Lung (tissue), 12 donors: Measurements from ENCODE around the gene SLC16A2. TPM values are rescaled to one million over a fixed set of nuclear protein-coding genes. Genes with fewer than 3 reads are reported as not detected.

Experiments used
- ATAC-seq: fragments of 200-7000 bp; cut with Tn5 transposase; one replicate; pipeline ENCODE4 v1.9.1; 2020; ENCODE audit warnings: moderate number of reproducible peaks; ENCODE audit not compliant: insufficient read depth, low FRiP score
- DNase-seq, 3 donors: peaks; one replicate each; pipeline ENCODE4 v3.0.0-alpha.2; 2013 to 2017
- H3K27ac ChIP-seq, 2 donors: one replicate each; pipeline ENCODE4 v1.5.1; 2013; ENCODE audit warnings: mild to moderate bottlenecking in 2 of 2, moderate library complexity in 2 of 2, control low read depth in 1 of 2, inconsistent platforms in 1 of 2, low read depth in 1 of 2, low read length in 1 of 2
- H3K27me3 ChIP-seq, 3 donors: one replicate each; pipeline ENCODE4 v1.5.1; 2013; ENCODE audit warnings: low read length in 2 of 3; ENCODE audit not compliant: control insufficient read depth in 3 of 3, insufficient read depth in 3 of 3
- H3K36me3 ChIP-seq, 4 donors: one replicate each; pipeline ENCODE4 v1.5.1; 2013; ENCODE audit warnings: low read length in 4 of 4, mild to moderate bottlenecking in 1 of 4, moderate library complexity in 1 of 4; ENCODE audit not compliant: control insufficient read depth in 4 of 4, insufficient read depth in 4 of 4
- H3K4me1 ChIP-seq, 5 donors: one replicate each; pipeline ENCODE4 v1.5.1; 2013; ENCODE audit warnings: low read length in 5 of 5, mild to moderate bottlenecking in 2 of 5, moderate library complexity in 1 of 5; ENCODE audit not compliant: control insufficient read depth in 5 of 5, insufficient read depth in 5 of 5
- H3K4me3 ChIP-seq: one replicate; pipeline ENCODE4 v1.5.1; 2013; ENCODE audit warnings: mild to moderate bottlenecking, control low read depth, moderate library complexity
- H3K9ac ChIP-seq, 2 donors: one replicate each; pipeline ENCODE4 v1.5.1; 2013; ENCODE audit warnings: low read length in 2 of 2, control low read depth in 1 of 2; ENCODE audit not compliant: insufficient read depth in 1 of 2
- H3K9me3 ChIP-seq, 4 donors: one replicate each; pipeline ENCODE4 v1.5.1; 2013; ENCODE audit warnings: low read length in 3 of 4, mild to moderate bottlenecking in 1 of 4, moderate library complexity in 1 of 4; ENCODE audit not compliant: control insufficient read depth in 4 of 4, insufficient read depth in 3 of 4
- WGBS, 2 donors: extraction: QIAGEN DNeasy Blood & Tissue Kit; methylation state at CpG; one replicate each; pipeline ENCODE4 v1.1.7; 2013; 5-methylcytosine and 5-hydroxymethylcytosine counted together
- polyA plus RNA-seq, 2 donors: library from polyadenylated mRNA; stranded (reverse); fragments of 200-250 nt; gene quantifications; one replicate each; pipeline ENCODE4 v1.2.1, GENCODE V29; 2013
- total RNA-seq, 2 donors: library from RNA; depleted of rRNA in 1 of 2; stranded (reverse); fragments of >200 nt in 1 of 2; gene quantifications; one replicate each; pipeline ENCODE4 v1.2.1, GENCODE V29; 2014 to 2021
- TF ChIP-seq, protein P1 (sequence below): IDR thresholded peaks from 2 replicates; pipeline ENCODE4 v1.5.1; 2012; ENCODE audit warnings: mild to moderate bottlenecking; ENCODE audit errors: control extremely low read depth, extremely low read depth
- donor health status: control.
- donor health status: control.
- donor health status: Bipolar disorder and iron deficiency.
- donor health status: healthy.
- donor health status: DM: yes; HTN: yes; CAD: no.

Gene SLC16A2
- total and polyA plus RNA-seq, 4 donors = 2.1 to 13.4 (median 8.3) TPM

DNA sequence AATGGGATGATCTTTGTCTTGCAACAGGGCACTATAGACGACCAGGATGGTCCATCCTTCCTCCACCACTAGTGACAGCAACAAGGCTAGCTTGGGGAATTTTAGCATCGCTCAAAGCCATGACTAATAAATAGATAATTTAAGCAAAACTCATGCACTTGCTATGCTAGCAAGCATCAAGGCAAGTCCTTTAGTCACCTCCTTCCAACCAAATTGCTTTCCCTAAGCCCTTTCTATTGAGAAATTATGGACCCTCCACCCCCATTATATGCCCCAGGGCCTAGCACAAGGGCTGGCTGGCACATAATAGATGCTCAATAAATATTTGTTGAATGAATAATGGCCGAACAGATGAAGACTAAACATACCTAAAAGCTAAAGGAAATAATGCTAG, 28.6 kb downstream of the SLC16A2 start:
- no peak for DNase-seq
- H3K27me3 ChIP-seq = peaks cover 0 to 2% (median 0%) of the 10 kb centered on the region in 3 donors
- H3K4me3 ChIP-seq = no peak overlapping the region
- H3K36me3 ChIP-seq = no peaks in the 10 kb centered on the region
- H3K4me1 ChIP-seq = no peaks in the 10 kb centered on the region
- H3K9me3 ChIP-seq = no peaks in the 10 kb centered on the region
- 62 to 89% methylated on average over 3 of the region's 3 CpGs for WGBS, 2 donors
- ATAC-seq = no peak
- H3K9ac ChIP-seq = no peak overlapping the region
- TF ChIP-seq, protein P1, sequence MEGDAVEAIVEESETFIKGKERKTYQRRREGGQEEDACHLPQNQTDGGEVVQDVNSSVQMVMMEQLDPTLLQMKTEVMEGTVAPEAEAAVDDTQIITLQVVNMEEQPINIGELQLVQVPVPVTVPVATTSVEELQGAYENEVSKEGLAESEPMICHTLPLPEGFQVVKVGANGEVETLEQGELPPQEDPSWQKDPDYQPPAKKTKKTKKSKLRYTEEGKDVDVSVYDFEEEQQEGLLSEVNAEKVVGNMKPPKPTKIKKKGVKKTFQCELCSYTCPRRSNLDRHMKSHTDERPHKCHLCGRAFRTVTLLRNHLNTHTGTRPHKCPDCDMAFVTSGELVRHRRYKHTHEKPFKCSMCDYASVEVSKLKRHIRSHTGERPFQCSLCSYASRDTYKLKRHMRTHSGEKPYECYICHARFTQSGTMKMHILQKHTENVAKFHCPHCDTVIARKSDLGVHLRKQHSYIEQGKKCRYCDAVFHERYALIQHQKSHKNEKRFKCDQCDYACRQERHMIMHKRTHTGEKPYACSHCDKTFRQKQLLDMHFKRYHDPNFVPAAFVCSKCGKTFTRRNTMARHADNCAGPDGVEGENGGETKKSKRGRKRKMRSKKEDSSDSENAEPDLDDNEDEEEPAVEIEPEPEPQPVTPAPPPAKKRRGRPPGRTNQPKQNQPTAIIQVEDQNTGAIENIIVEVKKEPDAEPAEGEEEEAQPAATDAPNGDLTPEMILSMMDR = no peak
- no peak overlapping the region for H3K27ac ChIP-seq

DNA sequence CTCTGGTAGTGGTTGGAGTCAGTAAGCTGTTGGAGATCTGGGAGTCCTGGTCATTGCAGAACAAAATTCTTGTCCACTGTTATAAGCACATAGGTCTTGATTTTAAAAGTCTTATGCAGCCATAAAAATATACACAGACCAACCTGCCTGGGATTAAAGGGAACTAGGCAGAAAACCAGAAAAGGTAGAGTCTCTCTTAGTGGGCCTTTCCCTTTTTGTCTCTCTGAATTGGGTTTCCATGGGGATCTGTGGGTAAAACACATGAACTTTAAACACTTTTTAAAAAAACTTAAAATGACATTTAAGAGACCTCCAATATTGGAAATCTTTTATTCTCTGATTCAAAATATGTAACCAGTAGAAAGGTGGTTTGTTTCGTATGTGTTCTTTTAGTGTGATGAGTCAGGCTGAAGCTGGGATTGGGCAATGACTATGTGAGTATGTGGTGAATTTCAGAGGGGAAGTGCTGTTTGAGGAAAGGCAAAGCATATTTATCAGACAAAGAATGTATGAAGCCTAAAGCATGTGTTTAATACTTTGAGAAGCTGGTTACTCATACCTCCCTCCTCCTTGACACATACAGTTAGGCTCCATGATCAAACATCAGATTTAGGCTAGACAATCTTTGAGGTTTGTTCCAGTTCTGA, 29.6 kb downstream of the SLC16A2 start:
- Histone ChIP-seq H3K4me3 (no peak overlapping the region), H3K36me3 (no peaks in the 10 kb centered on the region), H3K9me3 (no peaks in the 10 kb centered on the region), H3K9ac (no peak overlapping the region), H3K27me3 (peaks cover 0 to 2% (median 0%) of the 10 kb centered on the region in 3 donors), H3K27ac (no peak overlapping the region), H3K4me1 (no peaks in the 10 kb centered on the region)
- DNase-seq (no peak), ATAC-seq (peak; percentile 6)
- 15 to 35% methylated on average over 1 of the region's 1 CpG for WGBS, 2 donors
- TF ChIP-seq, protein P1 = no peak

DNA sequence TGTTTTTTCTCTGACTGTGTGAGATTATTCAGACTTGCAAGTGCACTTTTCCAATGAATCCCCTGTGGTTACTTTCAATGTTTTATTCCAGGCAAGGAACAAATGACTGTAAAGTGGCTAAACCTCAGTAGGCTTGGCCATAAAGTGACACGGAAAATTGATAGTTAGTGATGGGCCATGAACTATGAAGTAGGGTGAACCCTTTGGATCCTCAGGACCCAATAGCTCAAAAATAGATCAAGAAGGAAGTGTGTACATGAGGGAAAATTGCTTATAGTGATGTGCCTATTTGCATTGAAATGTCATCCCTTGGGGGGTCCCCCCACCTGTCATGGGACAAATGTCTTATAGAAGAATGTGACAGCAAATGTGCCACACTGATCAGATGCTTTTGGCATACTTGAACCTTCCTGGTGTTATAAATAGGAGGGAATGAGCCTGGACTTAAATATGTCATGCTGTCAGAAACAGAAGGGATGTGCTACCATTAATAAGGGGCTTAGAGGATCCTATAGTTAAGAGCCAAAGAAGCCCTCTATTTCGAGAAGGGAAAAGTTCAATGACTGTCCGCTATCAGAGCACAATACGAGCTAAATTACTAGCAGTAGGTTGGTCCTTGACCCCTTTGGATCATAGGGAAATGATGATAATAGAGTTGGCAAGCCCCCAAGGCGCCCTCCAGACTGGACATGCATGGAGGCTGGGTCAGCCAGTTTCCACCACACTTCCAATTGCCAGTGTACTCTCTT, 30.3 kb downstream of the SLC16A2 start:
- no peak overlapping the region for H3K27ac ChIP-seq
- ATAC-seq = no peak

More for the DNA sequence above, 30.3 kb downstream of the SLC16A2 start:
- Histone ChIP-seq H3K4me3 (no peak overlapping the region), H3K9ac (no peak overlapping the region), H3K4me1 (no peaks in the 10 kb centered on the region), H3K36me3 (no peaks in the 10 kb centered on the region), H3K9me3 (no peaks in the 10 kb centered on the region), H3K27me3 (peaks cover 0 to 2% (median 0%) of the 10 kb centered on the region in 3 donors)
- DNase-seq = no peak
- TF ChIP-seq, protein P1 = no peak
- 71 to 95% methylated on average over 5 of the region's 5 CpGs for WGBS, 2 donors
